HG02870 (cell line): ENCODE measurements around the gene SLITRK1.

Experiments
- ATAC-seq: cut with Tn5 transposase; IDR thresholded peaks from one replicate; pipeline ENCODE4 v1.9.1; 2021; ENCODE audit warnings: mild to moderate bottlenecking, moderate library complexity; ENCODE audit not compliant: unreplicated experiment

The SLITRK1 gene, protein sequence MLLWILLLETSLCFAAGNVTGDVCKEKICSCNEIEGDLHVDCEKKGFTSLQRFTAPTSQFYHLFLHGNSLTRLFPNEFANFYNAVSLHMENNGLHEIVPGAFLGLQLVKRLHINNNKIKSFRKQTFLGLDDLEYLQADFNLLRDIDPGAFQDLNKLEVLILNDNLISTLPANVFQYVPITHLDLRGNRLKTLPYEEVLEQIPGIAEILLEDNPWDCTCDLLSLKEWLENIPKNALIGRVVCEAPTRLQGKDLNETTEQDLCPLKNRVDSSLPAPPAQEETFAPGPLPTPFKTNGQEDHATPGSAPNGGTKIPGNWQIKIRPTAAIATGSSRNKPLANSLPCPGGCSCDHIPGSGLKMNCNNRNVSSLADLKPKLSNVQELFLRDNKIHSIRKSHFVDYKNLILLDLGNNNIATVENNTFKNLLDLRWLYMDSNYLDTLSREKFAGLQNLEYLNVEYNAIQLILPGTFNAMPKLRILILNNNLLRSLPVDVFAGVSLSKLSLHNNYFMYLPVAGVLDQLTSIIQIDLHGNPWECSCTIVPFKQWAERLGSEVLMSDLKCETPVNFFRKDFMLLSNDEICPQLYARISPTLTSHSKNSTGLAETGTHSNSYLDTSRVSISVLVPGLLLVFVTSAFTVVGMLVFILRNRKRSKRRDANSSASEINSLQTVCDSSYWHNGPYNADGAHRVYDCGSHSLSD

DNA sequence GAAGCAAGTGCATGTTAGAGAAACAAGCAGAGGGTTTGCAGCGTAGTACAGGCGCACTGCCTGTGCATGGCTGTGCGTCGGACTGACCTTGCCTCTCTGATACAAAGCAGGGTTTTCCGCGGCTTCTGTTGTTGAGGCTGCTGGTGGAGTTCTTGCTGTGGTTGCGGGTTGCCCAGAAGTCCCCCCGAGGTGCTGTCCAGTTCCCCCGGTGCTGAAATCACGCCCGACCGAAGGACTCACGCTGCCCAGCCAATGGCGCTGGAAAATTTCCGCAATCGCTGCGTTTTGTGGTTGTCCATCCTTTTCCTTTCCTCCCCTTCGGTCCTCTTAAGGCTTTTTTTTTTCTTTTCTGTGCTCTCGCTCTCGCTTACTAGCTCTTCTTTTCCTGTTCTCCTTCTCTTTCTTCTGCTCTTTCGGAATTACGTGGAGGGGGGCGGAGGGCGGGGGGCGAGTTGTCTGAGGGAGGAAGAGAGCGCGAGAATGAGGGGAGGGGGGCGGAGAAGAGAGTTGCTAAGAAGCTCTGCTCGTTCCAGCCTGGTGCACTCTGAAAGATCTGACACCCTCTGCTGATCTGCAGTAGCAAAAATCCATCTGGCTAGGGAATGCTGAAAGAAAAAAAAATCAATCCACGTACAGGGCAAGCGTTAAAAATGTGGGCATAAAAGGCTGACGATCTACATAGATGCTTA is at the start of gene SLITRK1:
TSS of gene SLITRK1 (minus strand) at position 558 of the 689 bp plus-strand sequence. CDS start 967 bp downstream, outside the sequence.
- ATAC-seq: no peak

DNA sequence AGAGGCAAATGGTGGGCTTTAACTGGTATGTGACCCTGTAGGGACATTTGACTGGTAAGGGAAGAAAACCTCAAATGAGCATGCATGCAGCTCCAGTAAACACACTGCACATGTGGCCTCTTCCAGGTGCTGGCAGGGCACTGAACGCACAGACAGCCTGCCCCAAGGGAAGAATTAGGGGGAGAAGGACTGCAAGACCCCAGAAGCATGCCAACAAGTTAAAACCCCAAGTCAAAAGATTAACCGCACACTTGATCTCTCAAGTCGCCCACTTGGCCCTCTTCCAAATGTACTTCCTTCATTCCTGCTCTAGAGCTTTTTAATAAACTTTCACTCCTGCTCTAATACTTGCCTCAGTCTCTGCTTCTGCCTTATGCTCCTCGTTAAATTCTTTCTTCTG is 46.9 kb upstream of the SLITRK1 start:
- ATAC-seq: no peak

DNA sequence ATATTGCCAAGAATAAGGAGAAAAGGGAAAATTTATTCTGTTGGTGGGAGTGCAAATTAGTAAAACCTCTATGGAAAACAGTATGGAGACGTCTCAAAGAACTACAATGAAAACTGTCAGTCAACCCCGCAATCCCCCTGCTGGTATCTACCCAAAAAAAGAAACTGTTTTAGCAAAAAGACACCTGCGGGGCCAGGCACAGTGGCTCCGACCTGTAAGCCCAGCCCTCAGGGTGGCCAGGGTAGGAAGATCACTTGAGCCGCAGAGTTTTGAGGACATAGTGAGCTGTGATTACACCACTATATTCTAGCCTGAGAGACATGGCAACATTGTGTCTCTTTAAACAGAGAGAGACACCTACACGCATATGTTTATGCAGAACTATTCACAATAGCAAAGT is 37.5 kb upstream of the SLITRK1 start:
- ATAC-seq: no peak

DNA sequence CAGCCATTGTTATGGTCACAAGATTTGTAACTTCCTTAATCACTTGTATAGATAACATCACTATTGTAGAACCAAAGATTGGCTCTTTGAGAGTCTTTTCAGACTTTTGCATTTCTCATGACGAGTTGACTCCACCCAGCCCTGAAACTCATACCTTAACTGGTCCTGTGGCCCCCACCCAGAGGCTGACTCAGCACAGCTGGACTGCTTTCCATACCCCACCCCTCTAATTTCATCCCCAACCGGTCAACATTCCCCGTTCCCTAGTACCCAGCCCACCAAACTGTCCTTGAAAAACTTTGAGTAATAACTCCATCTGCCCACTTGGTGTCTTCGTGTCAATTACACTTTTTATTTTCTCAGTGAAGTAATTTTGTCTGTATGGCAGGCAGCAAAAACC is 32.1 kb upstream of the SLITRK1 start:
- ATAC-seq: no peak

DNA sequence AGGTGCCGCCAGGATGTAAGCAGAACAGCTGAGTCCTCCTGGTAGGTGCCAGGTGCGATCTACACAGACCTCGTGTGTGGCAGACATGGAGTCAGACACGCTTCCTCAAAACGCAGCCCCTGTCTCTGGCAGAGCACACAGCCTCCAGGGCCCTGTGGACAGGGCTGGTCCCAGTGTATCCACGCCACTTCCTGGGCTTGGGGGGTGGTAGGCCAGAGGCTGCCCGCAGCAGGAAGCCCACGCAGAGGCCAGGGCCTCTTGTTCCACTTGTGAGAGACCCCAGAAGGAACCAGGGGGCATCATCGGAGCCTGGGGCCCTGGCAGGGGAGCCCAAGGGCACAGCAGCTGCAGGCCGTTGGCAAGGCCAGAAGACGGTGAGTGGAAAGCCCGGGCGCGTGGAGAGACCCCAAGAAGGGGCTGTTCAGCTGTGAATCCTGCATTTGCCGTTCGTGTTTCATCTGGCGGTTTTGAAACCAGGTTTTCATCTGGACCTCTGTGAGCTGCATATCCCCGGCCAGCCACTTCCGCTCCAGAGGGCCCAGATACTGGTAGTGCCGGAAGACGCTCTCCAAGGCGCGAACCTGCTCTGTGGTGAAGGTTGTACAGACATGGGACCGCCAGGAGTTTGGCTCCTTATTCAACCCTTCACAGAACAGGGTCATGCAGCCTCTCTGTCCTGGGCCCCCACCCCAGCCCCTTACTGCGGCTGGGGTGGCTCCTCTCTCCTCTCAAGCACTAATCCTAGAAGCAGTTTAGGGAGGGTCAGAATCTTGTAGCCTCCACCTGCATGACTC is 25.1 kb upstream of the SLITRK1 start:
- ATAC-seq: no peak

DNA sequence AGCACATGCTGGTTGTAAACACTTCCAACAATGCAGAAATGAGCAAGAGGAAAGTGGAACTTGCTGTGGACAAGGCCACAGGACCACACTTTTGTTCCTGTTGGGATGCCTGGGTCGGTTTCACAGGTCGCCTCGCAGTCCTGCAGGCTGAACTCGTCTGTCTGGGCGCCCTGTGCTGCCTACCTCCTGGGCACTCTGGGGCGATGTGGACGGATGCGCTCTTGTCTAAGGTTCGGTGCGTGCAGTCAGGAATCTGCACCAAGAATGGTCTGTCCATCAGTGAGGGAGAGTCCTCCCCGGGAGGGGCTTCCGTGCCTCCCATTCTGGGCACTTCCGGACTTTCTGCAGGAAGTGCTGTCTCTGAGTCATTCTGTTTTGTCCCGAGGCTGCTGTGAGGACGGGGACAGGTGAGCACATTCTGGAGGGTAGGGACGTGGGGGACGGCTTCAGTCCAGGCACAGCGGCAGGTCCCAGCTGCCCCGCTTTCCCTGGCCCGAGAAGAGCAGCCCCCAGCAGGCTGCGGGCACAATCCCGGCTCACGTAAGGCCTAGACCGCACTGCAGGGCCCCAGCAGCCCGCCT is 24.1 kb upstream of the SLITRK1 start:
- ATAC-seq: no peak

DNA sequence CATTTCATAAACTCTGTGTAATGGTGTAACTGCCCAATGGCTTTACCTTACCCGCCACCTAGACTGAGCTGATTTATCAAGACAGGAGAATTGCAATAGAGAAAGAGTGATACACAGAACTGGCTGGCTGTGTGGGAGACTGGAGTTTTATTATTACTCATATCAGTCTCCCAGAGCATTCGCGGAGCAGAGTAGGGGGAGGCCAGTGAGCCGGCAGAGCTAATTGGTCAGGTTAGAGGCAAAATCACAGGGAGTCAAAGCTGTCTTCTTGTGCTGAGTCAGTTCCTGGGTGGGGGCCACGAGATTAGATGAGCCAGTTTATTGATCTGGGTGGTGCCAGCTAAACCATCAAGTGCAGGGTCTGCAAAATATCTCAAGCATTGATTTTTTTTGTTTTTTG is 23.4 kb upstream of the SLITRK1 start:
- ATAC-seq: no peak

DNA sequence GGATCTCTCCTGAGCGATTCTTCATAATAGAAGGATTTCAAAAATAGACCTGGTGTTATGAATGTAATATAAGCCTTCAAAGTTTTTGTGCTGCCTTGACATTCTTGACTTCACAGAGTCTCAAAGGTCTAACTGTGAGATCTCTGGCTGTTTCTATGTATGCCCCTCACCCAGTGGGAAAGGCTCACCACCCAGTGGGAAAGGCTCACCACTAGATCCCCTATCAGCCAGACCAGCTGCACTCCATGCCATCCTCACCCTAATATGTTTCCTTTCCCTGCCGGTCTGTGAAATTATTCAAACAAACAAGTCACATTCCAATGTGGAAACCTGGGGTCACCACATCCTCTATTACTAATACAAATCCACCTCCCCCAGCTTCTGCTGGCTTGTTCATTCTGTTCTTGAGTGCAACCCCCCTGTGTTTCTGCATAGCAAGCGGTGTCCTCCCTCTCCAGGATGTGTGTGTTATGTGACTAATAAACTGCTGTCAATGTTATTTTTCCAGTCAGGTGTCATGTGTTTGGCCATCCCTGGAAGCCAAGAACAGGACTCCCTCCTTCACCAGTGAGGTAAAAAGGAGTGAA is 13.8 kb upstream of the SLITRK1 start:
- no peak for ATAC-seq

DNA sequence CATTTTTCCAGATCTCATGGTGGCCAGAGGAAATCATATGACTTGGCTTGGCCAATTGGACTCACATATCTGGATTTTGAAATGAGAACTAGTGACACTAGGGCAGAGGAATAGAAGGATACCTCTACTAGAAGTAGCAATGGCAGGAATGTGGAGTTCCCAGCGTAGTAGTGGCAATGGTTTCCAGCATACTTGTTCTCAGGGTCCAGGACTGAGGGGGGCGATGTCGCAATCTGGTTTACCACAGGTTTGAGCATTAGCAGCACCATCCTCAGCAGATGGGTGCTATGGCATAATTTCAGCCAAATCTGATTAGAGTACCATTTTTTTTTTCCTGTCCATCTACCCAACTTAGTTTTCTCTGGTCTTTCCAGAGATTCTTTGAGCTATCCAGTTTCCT is 8.1 kb upstream of the SLITRK1 start:
- ATAC-seq: no peak

DNA sequence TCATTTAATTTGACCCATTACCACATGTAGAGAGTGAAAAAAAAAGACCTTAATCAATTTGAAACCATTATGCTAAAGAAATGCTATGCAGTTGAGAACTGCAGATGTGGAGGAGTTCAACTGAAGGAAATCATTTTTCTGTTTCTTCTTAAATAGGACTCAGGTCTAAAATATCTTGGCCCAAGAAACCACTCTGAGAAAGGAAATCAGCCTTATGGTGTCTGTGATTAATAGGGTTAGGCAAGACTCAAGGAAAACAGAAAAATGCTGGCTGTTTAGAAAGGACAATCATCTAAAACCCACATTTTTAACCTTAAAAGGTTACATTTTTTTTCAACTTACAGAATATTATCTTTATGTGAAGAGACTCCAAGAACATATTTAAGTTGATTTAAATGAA is 1.9 kb upstream of the SLITRK1 start:
- ATAC-seq: no peak

DNA sequence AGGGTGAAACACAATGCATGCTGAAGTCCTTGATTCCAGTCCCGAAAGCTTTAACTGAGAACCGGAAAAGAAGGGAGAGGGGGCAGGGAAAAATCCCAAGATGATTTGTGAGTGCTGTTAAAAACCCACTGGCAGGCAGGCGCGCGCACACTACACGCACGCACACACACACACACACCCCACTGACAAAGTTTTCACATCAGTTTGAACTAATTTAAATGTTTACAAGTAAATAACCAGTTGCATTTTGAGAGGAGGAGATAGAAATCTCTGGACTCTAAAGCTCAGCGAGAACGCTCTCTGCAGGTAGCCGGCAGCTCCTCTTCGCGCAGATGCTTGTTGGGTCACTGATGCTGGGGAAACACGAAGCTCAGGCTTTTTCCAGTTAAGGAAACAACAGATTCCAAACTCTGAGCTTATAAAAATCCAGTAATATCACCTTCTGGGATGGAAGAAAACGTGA is 818 bp upstream of the SLITRK1 start:
- ATAC-seq: no peak

DNA sequence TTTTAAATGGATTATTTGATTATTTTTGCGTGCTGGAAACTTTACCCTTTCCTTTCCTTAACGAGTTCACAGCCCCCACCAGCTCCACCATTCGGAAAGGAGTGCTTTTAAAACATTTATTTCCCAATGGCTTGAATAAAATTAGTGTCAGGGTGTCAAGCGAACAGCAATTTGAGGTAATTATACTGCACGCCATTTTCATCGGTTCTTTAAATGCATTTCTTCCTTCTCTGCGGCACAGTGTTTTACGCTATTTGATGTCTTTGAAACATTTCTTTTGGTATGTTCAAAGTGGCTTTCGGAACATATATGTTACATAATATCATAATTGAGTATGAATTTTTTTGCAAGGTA is 309 bp upstream of the SLITRK1 start:
- no peak for ATAC-seq

DNA sequence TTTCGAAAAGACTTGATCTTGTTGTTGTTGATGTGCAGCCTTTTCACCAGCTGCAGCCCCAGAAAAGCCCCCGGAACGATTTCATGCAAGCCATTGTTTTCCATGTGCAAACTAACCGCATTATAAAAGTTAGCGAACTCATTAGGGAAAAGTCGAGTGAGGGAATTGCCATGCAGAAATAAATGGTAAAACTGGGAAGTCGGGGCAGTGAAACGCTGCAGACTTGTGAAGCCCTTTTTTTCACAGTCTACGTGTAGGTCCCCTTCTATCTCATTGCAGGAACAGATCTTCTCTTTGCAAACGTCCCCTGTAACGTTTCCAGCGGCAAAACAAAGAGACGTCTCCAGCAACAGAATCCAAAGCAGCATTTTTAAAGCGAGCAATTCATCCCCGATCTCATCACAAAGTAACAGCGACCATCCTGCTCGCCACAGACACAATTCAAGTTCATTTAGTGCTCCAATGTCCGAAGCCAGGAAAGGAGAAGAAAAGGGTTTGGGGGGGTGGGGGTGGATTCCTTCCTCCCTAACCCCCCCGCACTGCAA is 1.1 kb downstream of the SLITRK1 start:
- no peak for ATAC-seq

DNA sequence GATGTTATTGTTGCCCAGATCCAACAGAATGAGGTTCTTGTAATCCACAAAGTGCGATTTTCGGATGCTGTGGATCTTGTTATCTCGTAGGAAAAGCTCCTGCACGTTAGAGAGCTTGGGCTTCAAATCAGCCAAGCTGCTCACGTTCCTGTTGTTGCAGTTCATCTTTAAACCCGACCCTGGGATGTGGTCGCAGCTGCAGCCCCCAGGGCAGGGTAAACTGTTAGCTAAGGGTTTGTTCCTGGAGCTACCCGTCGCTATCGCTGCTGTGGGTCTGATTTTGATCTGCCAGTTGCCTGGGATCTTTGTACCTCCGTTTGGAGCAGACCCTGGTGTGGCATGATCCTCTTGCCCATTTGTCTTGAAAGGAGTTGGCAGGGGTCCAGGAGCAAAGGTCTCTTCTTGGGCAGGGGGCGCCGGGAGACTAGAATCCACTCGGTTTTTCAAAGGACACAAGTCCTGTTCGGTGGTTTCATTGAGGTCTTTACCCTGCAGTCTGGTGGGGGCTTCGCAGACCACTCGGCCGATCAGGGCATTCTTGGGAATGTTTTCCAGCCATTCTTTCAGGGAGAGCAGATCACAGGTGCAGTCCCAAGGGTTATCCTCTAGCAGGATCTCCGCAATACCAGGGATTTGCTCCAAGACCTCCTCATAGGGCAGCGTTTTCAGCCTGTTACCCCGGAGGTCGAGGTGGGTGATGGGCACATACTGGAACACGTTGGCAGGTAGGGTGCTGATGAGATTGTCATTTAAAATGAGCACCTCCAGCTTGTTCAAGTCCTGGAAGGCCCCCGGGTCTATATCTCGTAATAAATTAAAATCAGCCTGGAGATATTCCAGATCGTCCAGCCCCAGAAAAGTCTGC is 1.8 kb downstream of the SLITRK1 start:
- ATAC-seq: no peak

DNA sequence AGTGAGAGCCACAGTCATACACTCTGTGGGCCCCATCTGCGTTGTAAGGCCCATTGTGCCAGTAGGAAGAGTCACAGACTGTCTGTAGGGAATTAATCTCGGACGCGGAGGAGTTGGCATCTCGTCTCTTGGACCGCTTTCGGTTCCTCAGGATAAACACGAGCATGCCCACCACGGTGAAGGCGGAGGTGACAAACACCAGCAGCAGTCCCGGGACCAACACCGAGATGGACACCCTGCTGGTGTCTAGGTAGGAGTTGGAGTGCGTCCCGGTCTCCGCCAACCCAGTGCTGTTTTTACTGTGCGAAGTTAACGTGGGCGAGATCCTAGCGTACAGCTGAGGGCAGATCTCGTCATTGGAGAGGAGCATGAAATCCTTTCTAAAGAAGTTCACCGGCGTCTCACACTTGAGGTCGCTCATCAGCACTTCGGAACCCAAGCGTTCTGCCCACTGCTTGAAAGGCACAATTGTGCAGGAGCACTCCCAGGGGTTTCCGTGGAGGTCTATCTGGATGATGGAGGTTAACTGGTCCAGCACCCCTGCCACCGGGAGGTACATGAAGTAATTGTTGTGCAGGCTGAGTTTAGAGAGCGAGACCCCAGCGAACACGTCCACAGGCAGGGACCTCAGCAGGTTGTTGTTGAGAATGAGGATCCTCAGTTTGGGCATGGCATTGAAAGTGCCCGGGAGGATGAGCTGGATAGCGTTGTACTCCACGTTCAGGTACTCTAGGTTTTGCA is 2.7 kb downstream of the SLITRK1 start:
- ATAC-seq: no peak

DNA sequence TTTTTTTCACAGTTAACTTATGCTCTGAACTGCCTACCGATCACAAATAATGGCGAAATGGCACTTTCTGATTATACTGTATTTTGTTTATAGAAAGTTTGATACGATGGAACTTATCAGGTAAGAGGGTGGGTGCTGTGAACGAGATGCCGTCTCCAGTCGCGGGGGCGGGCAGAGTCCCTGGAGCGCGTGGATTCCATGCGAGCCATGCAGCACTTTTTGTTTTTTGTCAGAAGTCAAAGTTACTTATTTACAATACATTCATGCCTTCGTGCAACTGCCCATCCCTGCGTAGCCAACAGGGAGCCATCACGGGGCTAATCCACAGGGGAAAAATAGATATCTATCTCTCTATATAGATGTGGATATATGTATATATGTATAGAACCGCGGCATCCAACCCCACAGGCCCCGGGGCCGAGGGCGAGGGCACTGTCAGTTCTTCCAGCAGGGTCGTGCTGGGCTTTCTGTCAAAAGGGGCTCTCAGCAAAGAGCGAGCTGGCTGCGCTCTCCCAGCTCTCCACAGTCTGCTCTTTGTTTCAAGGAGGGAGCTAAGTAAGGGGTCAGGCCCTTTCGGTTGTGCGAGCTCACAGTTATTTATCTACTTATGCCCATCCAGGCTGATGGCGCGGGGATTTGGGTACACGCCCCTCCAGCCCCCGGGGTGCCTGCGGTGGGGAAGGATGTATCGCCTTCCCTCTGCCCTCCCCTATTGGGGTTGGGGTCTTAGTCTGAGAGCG is 3.4 kb downstream of the SLITRK1 start:
- no peak for ATAC-seq

DNA sequence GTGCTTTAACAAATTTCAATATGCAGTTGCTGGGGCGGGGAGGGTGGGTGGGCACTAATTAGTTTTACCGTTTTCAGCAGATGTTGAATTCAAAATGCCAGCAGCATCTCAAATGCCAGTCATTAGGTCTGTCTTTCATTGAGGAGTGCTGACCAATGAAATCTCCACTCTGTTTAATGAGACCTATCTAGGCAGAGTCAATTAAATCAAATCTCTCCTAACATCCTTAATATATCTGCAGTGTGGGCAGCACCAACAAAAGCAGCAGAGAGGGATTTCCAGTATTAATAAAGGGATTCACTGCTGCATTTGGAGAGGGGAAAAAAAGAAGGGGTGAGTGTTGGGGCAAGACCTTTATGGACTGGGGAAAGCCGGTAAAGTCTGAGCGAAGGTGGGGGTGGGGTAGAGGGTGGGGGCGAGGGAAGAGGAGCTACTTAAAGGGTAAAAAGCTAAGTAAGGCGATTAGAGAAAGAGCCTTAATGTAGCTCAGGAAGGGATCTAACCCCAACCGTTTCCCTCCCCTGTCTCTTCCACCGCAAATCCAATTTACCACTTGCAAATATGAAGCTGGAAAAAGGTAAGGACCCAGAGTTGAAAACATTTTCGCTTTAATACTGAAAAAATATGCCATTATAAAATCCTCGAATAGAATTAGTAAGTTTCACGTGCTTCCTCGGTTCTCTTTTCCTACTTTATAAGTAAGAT is 4.5 kb downstream of the SLITRK1 start:
- ATAC-seq: no peak
